H54 (cell line): ENCODE results near the gene NCOA1.

Source experiments
- DNase-seq: peaks from one replicate; pipeline ENCODE4 v3.0.0; 2011; ENCODE audit warnings: low spot score, mixed read lengths; ENCODE audit not compliant: insufficient read length
- FAIRE-seq: peaks from 3 replicates; lab custom pipeline; 2011; peaks lifted over from hg19 to GRCh38; lab: Jason Lieb, UNC
- POLR2A ChIP-seq: IDR thresholded peaks from 2 replicates; pipeline ENCODE4 v1.6.1; 2011; ENCODE audit warnings: low read depth, mild to moderate bottlenecking, low read length

Gene NCOA1

DNA sequence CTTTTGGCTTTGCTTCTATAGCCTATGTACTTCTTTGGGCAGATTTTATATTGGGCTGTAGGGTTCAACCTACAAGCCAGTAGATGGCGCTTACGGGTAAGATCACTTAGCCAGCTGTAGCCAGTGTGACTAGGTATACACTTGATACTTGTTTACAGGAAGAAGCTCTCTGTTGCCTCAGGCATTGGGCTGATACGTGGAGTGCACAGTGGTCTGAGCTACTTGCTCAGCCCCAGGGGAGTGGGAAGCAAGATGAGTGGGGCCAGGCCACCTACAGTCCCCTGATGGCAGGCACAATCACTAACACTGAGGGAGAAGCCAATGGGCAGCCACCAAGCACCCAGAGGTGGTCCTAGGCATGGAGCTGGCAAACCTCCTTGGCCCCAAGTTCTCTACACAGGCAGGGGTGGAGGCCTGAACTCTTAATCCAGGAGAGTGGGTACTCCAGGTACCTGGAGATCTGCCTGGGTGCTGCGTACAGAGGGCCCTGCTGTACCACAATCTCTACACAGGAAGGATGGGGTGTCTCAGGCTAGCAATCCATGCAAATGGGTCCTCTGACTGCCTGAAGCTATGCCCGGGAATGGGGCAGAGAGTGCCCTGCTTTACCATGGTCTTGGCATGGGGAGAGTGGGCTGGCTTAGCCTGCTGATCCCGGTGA, 122.2 kb downstream of the NCOA1 start:
- FAIRE-seq, result peak; percentile 80
- no peak for TF ChIP-seq POLR2A
- peak; percentile 5 for DNase-seq

DNA sequence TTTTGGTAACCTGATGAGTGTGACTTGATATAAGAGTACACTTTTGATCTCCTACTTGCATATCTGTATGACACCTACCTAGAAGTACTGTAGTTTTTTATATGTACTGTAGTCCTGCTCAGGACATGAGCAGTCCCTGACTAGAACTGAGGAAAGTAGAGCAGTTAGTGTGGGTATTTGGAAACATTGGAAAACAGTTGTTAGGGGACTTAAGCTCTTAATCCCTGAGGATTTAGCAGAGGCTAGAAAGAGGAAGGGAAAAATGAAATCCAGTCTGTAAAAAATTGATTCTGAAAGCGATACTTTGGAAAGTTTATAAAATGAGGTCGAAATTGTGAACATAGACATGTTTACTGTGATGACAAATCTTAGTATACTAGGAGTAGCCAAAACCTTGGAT, 125.6 kb downstream of the NCOA1 start:
- FAIRE-seq (no peak), DNase-seq (no peak)
- no peak for TF ChIP-seq POLR2A

- FAIRE-seq (no peak), DNase-seq (no peak)
- TF ChIP-seq POLR2A, result no peak
Measured at GRCh38 chr2:24617424-24617823, 126.4 kb downstream of the NCOA1 start.

DNA sequence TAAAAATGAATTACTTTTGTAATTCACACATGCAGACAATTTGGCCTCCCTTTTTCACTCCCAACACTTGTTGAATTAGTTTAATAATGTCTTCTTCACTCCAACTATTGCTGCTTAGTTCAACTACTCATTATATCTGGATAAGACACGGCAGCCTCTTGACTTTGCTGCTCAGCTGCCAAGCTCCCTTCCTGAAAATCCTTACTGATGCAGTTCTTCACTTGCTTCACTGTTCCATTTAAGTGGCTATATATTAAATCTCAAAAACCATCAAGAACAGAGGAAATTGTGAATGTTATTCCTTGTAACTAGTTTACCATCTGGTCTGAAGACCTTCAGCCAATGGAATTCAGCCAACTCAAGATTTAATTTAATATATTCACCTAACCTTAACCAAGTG, 127.1 kb downstream of the NCOA1 start:
- DNase-seq (no peak), FAIRE-seq (no peak)
- no peak for TF ChIP-seq POLR2A

DNA sequence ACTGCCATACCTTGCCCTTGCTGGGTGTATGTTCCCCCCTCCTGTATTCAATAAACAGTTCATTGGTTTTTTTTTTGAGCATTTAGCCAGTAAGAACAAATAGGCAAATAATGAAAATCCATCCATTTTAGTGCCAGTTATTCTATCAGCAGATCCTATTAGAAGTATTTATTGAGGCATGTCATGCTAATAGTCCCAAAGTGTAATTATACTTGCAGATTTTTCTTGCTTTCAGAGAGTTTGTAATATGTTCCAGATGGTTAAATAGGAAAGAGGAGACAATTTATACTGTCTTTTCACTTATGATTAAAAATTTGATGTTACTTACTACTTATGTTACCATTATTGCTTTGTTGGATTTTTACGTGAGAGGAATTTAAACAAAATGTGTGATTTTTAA, 127.6 kb downstream of the NCOA1 start:
- no peak for TF ChIP-seq POLR2A
- DNase-seq, result no peak
- no peak for FAIRE-seq

- no peak for TF ChIP-seq POLR2A
- DNase-seq (no peak), FAIRE-seq (no peak)
Measured at GRCh38 chr2:24620936-24621335, 129.9 kb downstream of the NCOA1 start.

DNA sequence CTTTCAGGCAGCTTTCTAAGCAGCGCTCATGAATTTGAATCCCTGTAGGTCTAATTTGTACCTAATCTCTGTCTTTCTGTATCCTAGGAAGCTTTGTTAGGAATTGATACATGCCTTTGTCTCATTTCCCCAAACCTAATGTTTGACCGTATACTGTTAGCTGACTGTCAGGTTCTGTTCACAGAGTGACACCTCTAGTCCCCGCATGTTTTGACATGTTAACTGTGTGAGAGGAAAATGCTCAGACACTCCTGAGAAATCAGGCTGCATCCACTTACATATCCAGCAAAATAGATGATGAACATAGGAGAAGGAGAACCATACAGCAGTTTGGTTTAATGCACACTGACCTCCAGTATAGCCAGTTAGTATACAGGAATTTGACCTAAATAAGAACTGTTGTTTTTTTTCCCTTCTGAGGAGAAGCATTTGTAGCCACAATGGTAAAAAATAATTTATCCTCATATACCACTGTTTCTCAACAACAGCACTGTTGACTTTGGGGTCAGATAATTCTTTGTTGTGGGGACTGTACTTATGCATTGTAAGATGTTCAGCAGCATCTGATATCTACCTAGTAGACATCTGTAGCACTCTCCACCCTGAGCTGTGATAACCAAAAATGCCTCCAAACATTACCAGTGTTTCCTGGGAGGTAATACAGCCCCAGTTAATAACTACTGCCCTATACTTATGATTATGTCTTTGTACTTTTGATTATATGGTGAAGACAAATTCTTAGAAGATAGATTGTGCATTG, 130.9 kb downstream of the NCOA1 start:
- DNase-seq, result no peak
- FAIRE-seq, result peak; percentile 20
- no peak for TF ChIP-seq POLR2A

DNA sequence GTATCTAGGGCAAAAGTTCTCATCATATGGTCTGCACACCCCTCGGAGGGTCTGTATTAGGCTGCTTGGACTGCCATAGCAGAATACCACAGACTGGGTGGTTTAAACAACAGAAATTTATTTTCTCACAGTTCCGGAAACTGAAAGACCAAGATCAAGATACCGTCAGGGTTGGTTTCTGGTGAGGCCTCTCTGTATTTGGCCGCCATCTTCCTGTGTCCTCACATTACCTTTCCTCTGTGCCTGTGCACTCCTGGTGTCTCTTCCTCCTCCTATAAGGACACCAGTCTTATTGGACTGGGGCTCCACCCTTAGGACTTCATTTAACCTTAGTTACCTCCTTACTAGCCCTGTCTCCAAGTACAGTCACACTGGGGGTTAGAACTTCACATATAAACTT, 132.5 kb downstream of the NCOA1 start:
- FAIRE-seq, result no peak
- DNase-seq, result no peak
- no peak for TF ChIP-seq POLR2A

GRCh38 chr2:24625728-24626127, 134.7 kb downstream of the NCOA1 start:
- FAIRE-seq (no peak), DNase-seq (no peak)
- no peak for TF ChIP-seq POLR2A

GRCh38 chr2:24626131-24626530, 135.1 kb downstream of the NCOA1 start:
- DNase-seq (no peak), FAIRE-seq (no peak)
- TF ChIP-seq POLR2A, result no peak

GRCh38 chr2:24628746-24629145, 137.7 kb downstream of the NCOA1 start:
- no peak for FAIRE-seq
- TF ChIP-seq POLR2A, result no peak
- no peak for DNase-seq

DNA sequence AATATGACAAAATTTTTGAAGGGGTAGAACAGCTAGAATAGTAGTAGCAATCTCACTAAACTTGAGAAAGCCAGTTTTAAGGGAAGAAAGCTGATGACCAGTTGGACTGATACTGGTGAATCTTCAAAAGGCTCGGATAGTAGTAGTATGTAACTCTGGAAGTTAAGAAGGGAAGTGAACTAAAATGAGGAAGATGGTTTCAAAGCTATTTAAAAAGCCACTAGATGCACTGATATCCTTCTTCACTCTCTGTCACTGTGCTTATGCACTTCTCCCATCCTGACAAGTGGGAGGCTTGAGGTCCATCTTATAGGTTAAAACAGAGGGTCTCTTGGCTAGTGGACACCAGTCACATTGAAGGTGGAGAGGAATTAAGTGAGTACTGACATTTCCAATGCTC, 141.1 kb downstream of the NCOA1 start:
- TF ChIP-seq POLR2A, result no peak
- FAIRE-seq, result no peak
- DNase-seq, result no peak

GRCh38 chr2:24635181-24635580, 144.1 kb downstream of the NCOA1 start:
- TF ChIP-seq POLR2A, result no peak
- no peak for DNase-seq

GRCh38 chr2:24638568-24638967, 147.5 kb downstream of the NCOA1 start:
- no peak for TF ChIP-seq POLR2A
- DNase-seq (no peak), FAIRE-seq (peak; percentile 58)

More at GRCh38 chr2:24635181-24635580, 144.1 kb downstream of the NCOA1 start:
- FAIRE-seq, result no peak

DNA sequence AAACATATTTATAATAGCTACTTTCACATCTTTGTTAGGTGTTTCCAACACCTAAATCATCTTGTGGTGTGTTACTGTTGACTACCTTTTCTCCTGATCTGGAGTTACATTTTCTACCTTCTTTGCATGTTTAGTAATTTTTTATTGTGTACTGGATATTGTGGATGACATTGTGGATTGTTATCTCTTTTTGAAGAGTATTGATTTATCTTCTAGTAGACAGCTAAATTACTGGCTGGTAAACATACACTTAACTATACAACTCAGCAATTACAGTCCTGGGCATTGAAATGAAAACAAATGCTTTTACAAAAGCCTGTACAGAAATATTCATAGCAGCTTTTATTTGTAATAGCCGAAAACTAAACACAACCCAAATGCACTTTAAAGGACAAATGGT, 151.3 kb downstream of the NCOA1 start:
- FAIRE-seq, result no peak
- no peak for TF ChIP-seq POLR2A
- DNase-seq, result no peak
